GM15510 (cell line): Measurements from ENCODE around the gene CLSTN2.

Experiments
- POLR2A ChIP-seq: IDR thresholded peaks from 3 replicates; pipeline ENCODE4 v1.6.1; 2011; ENCODE audit warnings: borderline replicate concordance; ENCODE audit not compliant: insufficient read length; ENCODE audit errors: extremely low read depth

Gene CLSTN2

GRCh38 chr3:140007911-140008869 lies 73.2 kb downstream of the CLSTN2 start:
- TF ChIP-seq POLR2A: no peak

DNA sequence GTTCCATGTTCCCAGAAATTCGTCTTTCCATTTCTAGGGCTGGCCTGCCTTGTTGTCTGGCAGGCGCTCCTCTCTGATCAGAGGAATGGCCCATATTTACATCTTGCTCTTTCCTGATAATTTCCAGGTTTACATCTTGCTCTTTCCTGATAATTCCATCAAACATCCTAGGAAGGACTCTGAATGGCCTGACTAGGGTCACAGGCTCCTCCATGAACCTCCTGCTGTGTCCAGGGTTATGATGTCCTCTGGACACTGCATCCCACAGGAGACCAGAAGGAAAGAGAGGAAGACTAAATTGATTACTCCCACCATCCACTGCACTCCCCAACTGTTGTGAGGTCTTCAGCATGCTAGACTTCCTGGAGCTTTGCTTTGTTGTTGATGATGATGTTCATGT lies 75.4 kb downstream of the CLSTN2 start:
- TF ChIP-seq POLR2A: no peak

DNA sequence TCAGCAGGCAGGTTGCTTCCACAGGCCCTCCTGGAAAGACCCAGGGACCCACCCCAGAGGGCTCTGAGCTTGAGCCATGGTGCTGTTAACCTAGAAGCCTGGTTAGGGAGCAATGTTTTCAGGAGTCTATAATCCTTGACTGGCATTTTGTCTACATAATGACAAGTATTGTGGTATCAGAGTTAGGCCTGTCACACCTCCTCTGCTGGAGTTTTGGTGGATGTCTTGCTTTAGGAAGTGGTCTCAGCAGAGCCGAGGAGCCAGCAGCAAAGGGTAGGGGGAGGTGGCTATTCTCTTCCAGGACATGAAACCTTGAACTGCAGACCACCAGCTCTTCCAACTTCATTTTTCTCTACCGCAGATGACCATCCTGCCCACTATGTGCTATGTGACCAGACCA lies 76.1 kb downstream of the CLSTN2 start:
- no peak for TF ChIP-seq POLR2A

GRCh38 chr3:140011611-140012277 lies 76.8 kb downstream of the CLSTN2 start:
- no peak for TF ChIP-seq POLR2A

DNA sequence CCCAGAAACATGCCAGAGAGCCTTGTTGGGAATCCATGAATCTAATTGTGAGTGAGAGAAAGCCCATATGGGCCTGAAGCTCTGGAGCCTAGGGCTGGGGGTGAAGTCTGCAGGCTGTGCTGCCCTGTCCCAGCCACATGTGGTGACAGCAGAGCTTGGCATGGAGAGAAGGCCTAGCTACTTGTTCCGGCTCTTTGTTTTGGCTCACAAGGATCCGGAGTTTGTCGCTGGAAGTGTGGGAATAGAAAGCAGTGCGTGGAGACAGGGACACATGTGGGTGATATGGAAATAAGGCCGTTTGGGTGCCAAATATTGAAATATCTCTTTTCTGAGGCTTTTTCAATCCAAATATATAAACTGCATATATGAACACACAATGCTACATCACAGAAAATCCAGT lies 78.2 kb downstream of the CLSTN2 start:
- TF ChIP-seq POLR2A: no peak

- no peak for TF ChIP-seq POLR2A
Observed at GRCh38 chr3:140014831-140015495, 80.0 kb downstream of the CLSTN2 start.

GRCh38 chr3:140015741-140016140 lies 80.8 kb downstream of the CLSTN2 start:
- TF ChIP-seq POLR2A: no peak

DNA sequence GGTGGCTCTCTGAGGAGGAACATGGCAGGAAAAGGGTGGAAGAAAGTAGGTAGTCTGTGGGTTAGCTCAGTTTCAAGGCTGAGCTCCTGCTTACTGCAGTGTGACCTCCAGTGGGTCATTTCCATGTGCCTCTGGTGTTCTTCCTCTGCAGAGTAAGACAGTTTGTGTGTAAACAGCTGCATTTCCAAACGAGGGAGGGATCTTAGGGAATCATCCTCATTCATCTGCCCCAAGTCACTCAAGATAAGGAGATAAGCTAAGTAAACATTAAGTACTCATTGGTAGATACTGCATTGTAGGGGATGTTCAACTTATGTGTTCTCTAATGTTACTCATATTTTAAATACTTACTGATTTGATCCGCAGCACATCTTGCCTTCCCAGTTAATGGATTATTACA lies 83.6 kb downstream of the CLSTN2 start:
- no peak for TF ChIP-seq POLR2A

DNA sequence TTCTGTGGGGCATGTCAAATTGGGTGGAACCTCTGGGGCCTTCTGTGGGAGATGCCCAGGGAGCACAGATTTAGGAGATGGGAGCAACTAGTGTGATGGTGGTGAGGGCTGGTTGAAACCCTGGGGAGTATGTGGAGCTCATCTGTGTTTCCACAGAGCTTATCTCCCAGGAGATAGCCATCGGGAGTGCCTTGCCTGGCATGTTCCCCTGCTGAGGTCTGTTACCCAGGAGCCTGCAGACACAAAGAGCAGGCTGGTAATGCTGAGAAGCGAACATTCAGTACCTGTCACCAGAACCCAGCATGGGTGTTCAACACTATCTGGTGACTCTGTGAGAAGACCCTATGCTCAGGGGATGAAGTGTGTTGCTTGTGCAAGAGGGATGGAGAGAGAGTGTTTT lies 85.0 kb downstream of the CLSTN2 start:
- no peak for TF ChIP-seq POLR2A

DNA sequence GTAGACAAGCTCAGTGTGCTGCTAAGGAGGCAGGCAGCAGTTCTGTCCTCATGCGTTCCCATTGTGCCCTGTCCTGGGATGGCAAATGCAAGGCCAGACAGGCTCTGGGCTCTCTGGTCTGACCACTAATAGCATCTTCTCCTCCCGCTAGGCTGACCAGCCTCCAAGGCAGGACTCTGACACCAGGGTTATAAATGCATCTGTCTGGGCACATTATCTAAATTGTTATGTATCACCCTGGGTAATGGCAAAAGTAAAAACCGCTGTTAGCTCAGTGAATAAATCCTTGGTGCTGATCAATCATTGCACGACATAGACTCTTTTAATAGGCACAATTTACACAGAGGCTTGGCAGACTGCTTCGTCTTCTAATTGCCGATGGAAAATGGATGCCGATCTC lies 85.6 kb downstream of the CLSTN2 start:
- no peak for TF ChIP-seq POLR2A

DNA sequence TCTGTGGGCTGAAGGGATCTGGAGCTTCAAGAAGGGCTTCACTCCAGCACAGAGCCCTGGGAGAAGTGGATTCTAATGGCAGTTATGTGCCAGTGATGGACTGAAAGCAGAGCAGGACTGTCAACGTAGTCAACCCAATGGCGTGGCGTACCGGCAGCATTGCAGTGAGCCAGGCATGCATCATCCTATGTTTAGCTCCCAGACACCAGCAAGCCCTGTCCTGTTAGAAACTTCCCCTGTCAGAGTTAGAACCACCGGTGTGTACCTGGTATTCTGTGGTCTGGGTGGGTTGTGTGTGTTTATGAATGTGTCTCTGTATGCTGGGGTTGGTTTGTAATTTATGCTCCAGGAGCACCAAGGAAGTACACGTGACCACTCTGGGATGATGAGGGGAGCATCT lies 86.3 kb downstream of the CLSTN2 start:
- TF ChIP-seq POLR2A: no peak

- no peak for TF ChIP-seq POLR2A
Observed at GRCh38 chr3:140022066-140022770, 87.2 kb downstream of the CLSTN2 start.

DNA sequence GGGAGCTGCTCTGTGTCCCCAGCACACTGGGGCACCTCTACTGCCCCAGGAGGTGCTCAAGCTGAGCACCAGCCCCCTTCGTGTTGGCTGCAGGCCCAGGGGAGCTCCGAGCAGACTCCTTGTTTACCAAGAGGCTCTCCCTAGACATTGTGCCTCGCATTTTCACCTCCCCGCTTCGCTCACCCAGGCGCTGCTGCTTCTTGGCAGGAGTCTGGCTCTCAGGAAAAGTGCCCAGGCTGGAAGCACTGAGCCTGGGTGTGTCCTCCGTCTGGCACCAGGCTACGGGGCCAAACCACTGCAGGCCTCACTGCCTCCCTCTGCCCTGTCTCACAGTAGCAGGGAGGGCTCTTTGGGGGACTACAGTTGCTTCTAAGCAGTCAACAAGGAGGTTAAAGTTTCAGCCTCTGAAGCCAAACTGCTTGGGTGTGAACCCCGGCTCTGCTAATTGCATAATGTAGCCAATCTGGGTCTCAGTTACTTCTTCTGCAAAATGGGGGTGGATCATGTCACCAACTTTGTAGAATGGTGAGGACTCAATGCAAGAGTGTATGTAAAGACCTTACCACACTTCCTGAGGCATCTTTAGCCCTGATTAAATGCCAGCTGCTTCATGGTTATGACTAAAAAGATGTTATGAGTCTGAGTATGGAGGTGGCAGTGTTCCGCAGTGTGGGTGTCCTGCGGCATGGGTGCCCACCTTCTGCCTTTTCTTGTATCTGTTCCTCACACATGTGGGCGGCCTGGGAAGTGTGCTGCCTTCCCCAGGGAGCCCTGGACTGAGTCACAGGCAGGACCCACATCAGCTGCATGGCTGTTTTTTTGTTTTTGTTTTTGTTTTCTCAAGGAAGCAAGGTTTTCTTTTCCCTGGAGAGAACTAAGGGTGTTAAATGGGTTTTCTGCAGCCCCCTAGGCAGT lies 88.9 kb downstream of the CLSTN2 start:
- no peak for TF ChIP-seq POLR2A

DNA sequence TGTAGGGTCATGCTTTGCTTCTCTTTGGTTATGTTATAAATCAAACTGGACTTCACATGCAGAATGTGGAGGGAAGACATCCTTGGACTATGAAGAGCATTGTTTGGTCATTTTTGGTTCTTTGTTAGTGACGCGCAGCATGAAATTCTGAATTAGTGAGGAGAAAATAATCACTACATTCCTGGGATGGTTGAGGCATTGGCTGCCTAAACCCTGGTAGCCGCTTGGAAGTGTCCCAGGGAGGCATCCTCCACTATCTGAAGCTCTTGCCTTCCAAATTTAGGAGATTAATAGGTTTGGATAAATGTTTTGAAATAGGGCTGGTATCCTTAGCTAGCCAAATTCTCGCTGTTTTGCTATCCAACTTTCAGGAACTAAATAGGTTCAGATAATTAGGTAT lies 96.2 kb downstream of the CLSTN2 start:
- TF ChIP-seq POLR2A: no peak

GRCh38 chr3:140034058-140034457 lies 99.1 kb downstream of the CLSTN2 start:
- no peak for TF ChIP-seq POLR2A

DNA sequence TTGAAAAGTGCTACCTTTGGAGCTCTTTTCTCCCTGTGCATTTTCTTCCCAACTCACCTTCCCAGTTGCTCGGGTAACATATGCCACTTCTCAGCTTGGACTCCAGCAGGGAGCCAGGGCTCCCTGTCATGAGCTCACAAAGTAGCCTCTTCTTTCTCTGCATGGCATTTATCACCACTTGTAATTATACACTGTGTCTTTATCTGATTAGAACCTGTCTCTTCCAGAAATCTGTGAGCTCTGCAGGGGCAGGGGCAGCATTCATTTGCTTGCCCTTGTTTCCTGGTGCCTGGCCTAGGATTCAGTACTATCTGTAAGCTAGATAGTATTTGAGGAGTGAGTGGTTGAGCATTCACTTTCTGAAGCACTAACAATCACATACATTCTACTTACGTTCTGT lies 100.9 kb downstream of the CLSTN2 start:
- no peak for TF ChIP-seq POLR2A
